Activated naive CD4-positive, alpha-beta T cell treated with anti-CD3 and anti-CD28 coated beads, Interleukin-2, amount 50 U/mL, for 24 hours (primary cell): Measurements from ENCODE around the gene SLC35D1.

ENCODE experiments used
- H3K27ac Mint-ChIP-seq: one replicate; pipeline ENCODE4 v1.8.0; 2021; ENCODE audit warnings: mild to moderate bottlenecking, mixed read lengths
- H3K27me3 Mint-ChIP-seq: one replicate; pipeline ENCODE4 v1.8.0; 2021; ENCODE audit warnings: mixed read lengths
- H3K36me3 Mint-ChIP-seq: one replicate; pipeline ENCODE4 v1.8.0; 2021; ENCODE audit warnings: mixed read lengths
- H3K4me1 Mint-ChIP-seq: one replicate; pipeline ENCODE4 v1.8.0; 2021; ENCODE audit warnings: mixed read lengths
- H3K4me3 Mint-ChIP-seq: one replicate; pipeline ENCODE4 v1.8.0; 2021; ENCODE audit warnings: mild to moderate bottlenecking, mixed read lengths
- H3K9me3 Mint-ChIP-seq: one replicate; pipeline ENCODE4 v1.8.0; 2021; ENCODE audit warnings: mixed read lengths

SLC35D1 gene

GRCh38 chr1:67059346-67059745 lies 5.4 kb upstream of the SLC35D1 start:
- Mint-ChIP-seq H3K36me3 (no peaks in the 10 kb centered on the region), H3K4me1 (peaks cover 7% of the 10 kb centered on the region), H3K9me3 (no peaks in the 10 kb centered on the region), H3K27ac (no peak overlapping the region), H3K27me3 (no peaks in the 10 kb centered on the region), H3K4me3 (no peak overlapping the region)

DNA sequence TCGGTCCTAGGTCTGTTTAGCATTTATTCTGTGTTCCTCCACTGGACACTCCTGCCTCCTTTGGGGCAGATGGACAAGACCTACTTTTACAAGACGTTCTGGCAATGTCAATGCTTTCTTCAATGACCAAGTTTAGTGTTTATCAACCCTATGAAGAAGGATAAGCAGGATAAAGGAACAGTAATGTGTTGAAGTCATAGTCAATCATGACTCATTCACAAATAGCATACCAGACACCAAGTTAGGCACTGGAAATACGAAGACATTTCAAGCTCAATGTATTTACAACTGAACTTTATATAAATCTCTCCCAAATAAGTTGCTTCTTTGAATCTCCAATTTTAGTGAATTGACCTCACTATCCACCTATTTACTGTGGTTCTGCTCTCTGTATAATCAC lies 4.8 kb upstream of the SLC35D1 start:
- H3K9me3 Mint-ChIP-seq, result no peaks in the 10 kb centered on the region

GRCh38 chr1:67058242-67058641 lies 4.3 kb upstream of the SLC35D1 start:
- H3K9me3 Mint-ChIP-seq, result no peaks in the 10 kb centered on the region
- H3K27me3 Mint-ChIP-seq, result no peaks in the 10 kb centered on the region
- peaks cover 1% of the 10 kb centered on the region for H3K36me3 Mint-ChIP-seq
- no peak overlapping the region for H3K27ac Mint-ChIP-seq
- peaks cover 8% of the 10 kb centered on the region for H3K4me1 Mint-ChIP-seq
- no peak overlapping the region for H3K4me3 Mint-ChIP-seq

More for the DNA sequence above, 4.8 kb upstream of the SLC35D1 start:
- Mint-ChIP-seq H3K4me3 (no peak overlapping the region), H3K4me1 (peaks cover 8% of the 10 kb centered on the region), H3K36me3 (peaks cover under 1% of the 10 kb centered on the region), H3K27me3 (no peaks in the 10 kb centered on the region), H3K27ac (no peak overlapping the region)

- Mint-ChIP-seq H3K36me3 (peaks cover 11% of the 10 kb centered on the region), H3K27me3 (no peaks in the 10 kb centered on the region), H3K4me3 (peak overlapping the region; percentile 93), H3K27ac (peak overlapping the region; percentile 88), H3K9me3 (no peaks in the 10 kb centered on the region), H3K4me1 (peaks cover 31% of the 10 kb centered on the region)
Observed at GRCh38 chr1:67053535-67053784, 488 bp downstream of the SLC35D1 start.

GRCh38 chr1:67052741-67053534 lies 1.0 kb downstream of the SLC35D1 start:
- H3K4me1 Mint-ChIP-seq, result peaks cover 31% of the 10 kb centered on the region
- no peaks in the 10 kb centered on the region for H3K9me3 Mint-ChIP-seq
- no peaks in the 10 kb centered on the region for H3K27me3 Mint-ChIP-seq
- peak overlapping the region; percentile 88 for H3K27ac Mint-ChIP-seq
- H3K36me3 Mint-ChIP-seq, result peaks cover 13% of the 10 kb centered on the region
- H3K4me3 Mint-ChIP-seq, result peak overlapping the region; percentile 93

DNA sequence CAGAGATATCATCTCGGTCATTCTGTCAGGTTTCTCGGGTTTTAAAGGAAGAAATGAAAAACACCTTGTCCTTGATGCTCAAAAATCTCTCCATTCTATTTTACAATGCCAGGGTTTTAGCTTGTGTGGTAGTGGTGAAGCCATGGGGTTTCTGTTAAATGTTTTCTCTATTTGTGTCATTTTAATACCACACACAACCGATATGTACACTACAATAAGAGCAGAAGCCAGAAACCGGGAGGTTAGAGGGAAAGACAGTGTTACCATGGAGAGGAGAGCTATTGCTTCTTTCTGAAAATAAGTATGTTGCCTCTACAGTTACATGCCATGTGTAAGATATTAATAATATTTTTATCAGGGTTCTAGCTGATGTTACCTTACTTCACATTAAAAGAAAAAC lies 2.8 kb downstream of the SLC35D1 start:
- H3K9me3 Mint-ChIP-seq, result no peaks in the 10 kb centered on the region
- no peak overlapping the region for H3K27ac Mint-ChIP-seq
- no peaks in the 10 kb centered on the region for H3K27me3 Mint-ChIP-seq
- no peak overlapping the region for H3K4me3 Mint-ChIP-seq
- H3K4me1 Mint-ChIP-seq, result peaks cover 31% of the 10 kb centered on the region
- peaks cover 19% of the 10 kb centered on the region for H3K36me3 Mint-ChIP-seq

DNA sequence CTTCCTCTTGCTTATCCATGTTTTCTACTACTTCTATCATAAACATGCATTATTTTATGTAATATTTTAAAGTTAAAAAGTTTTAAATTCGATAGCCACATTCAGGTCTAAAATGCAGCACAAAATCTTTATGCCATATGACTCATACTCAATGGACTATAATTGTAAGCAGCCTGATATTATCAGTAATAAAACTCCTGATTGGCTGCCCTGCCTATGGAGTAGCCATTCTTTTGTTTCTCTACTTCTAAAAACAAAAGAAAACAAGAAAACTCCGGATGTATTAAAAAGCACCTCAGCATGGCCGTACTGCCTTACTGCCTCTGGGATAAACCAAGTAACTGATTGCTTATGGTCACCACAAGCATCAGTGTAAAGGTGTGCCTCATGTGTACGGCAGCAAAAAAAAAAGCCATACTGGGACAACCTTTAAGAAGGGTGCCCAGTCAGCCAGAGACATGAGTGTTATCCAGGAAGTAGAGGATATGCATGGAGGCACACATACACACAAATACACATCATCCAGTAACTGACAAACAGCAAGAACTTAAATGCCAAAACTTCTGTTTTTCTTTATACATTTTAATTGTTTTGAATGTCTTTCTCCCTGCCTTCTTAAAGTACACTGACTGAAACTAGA lies 9.2 kb downstream of the SLC35D1 start:
- Mint-ChIP-seq H3K9me3 (no peaks in the 10 kb centered on the region), H3K27ac (no peak overlapping the region), H3K4me3 (no peak overlapping the region), H3K4me1 (peaks cover 13% of the 10 kb centered on the region), H3K36me3 (peaks cover 35% of the 10 kb centered on the region), H3K27me3 (no peaks in the 10 kb centered on the region)

DNA sequence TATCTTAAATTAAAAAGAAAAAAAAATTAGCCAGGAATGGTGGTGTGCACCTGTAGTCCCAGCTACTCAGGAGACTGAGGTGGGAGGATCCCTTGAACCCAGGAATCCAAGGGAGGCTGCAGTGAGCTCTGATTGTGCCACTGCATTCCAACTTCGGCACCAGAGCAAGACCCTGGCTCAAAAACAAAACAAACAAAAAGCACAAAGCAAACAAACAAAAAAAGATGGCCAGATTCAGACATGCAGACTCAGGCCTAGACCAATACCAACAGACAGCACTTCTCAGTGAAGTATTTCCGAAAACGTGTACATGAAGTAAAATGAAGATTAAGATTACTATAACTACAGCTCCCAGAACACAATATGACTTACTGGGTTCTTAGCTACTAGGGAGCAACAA lies 10.6 kb downstream of the SLC35D1 start:
- Mint-ChIP-seq H3K36me3 (peaks cover 35% of the 10 kb centered on the region), H3K27ac (no peak overlapping the region), H3K9me3 (no peaks in the 10 kb centered on the region), H3K4me1 (peaks cover 15% of the 10 kb centered on the region), H3K27me3 (no peaks in the 10 kb centered on the region), H3K4me3 (no peak overlapping the region)

GRCh38 chr1:67041841-67042503 lies 12.0 kb downstream of the SLC35D1 start:
- peaks cover 39% of the 10 kb centered on the region for H3K36me3 Mint-ChIP-seq
- no peak overlapping the region for H3K4me3 Mint-ChIP-seq
- no peaks in the 10 kb centered on the region for H3K27me3 Mint-ChIP-seq
- peaks cover under 1% of the 10 kb centered on the region for H3K9me3 Mint-ChIP-seq
- no peak overlapping the region for H3K27ac Mint-ChIP-seq
- H3K4me1 Mint-ChIP-seq, result peaks cover 24% of the 10 kb centered on the region

GRCh38 chr1:67040405-67040804 lies 13.5 kb downstream of the SLC35D1 start:
- Mint-ChIP-seq H3K36me3 (peaks cover 47% of the 10 kb centered on the region), H3K4me3 (no peak overlapping the region), H3K27ac (no peak overlapping the region), H3K27me3 (no peaks in the 10 kb centered on the region), H3K4me1 (peaks cover 28% of the 10 kb centered on the region), H3K9me3 (peaks cover 4% of the 10 kb centered on the region)

DNA sequence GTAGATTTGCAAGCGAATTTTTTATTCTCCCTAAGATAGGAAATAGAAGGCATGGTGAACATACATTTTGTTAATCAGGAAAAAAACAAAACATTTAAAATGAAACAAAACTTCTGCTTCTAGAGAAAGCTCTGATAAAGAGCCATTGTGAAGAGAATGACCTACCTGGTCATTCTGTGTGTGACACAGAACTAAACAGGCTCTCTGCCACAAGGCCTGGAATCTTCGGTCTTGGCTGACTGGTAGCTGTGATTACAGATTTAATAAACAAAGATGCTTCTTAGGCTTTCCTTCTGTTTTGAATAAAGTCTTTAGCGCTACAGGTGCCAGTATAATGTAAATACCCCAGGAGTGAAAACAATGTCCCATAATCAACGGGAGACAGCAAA lies 22.1 kb downstream of the SLC35D1 start:
- Mint-ChIP-seq H3K27me3 (no peaks in the 10 kb centered on the region), H3K36me3 (peaks cover 45% of the 10 kb centered on the region), H3K9me3 (peaks cover 3% of the 10 kb centered on the region), H3K4me1 (peaks cover 15% of the 10 kb centered on the region), H3K27ac (no peak overlapping the region), H3K4me3 (no peak overlapping the region)

DNA sequence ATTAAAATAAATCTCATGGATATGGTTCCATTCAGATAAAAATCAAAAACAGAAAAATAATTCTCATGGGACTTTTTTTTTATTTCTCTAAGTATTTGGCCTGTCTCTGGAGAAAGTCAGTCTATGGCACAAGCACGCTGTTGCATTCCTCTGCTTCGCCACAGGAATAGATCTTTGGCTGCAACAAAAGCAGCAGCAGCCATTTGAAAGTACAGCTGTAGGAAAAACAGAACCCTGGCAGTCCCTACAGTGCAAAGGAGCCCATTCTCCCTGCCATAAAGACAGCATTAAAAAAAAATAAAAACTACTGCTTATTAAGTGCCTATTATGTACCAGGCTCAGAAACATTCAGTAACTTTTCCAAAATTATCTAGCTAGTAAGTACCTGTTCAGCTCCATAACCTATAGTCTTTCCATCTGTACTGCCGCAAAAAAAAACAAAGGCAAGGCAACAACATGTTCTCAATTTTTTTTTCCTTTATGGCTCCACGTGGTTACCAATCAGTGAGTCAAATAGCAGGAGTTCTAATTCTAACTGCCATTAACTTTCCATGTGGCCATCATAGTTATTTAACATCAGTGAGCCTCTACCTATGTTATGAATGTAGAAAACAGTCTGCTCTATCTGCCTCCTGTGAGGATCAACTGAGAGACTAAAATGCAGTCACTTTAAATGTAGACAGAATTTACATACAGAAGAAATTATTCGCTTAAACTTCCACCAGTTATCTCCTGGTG lies 22.7 kb downstream of the SLC35D1 start:
- Mint-ChIP-seq H3K4me1 (peaks cover 13% of the 10 kb centered on the region), H3K9me3 (no peaks in the 10 kb centered on the region), H3K27ac (no peak overlapping the region), H3K4me3 (no peak overlapping the region), H3K27me3 (no peaks in the 10 kb centered on the region), H3K36me3 (peaks cover 39% of the 10 kb centered on the region)

GRCh38 chr1:67029472-67029871 lies 24.5 kb downstream of the SLC35D1 start:
- H3K27ac Mint-ChIP-seq, result no peak overlapping the region
- H3K4me3 Mint-ChIP-seq, result no peak overlapping the region
- peaks cover 36% of the 10 kb centered on the region for H3K36me3 Mint-ChIP-seq
- H3K27me3 Mint-ChIP-seq, result no peaks in the 10 kb centered on the region
- no peaks in the 10 kb centered on the region for H3K9me3 Mint-ChIP-seq
- H3K4me1 Mint-ChIP-seq, result peaks cover 13% of the 10 kb centered on the region

DNA sequence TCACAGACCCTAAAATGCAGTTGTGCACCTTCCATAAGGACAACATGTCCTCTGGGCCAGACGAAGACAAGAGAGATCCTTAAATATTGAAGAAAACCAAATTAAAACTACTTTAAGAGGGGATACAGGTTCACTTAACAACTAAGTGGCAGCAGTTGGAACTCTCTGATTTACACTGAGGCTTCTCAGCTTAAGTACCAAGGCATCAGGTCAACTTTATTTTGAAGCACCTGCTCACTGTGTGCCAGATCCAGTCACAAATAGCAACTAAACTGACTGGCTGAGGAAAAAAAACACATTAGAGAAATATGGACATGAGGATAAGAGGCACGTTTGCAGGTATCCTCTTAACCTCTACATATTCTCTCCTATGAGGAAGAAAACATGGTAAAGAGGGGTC lies 33.2 kb downstream of the SLC35D1 start:
- H3K36me3 Mint-ChIP-seq, result peaks cover 34% of the 10 kb centered on the region
- H3K27ac Mint-ChIP-seq, result peak overlapping the region; percentile 30
- no peaks in the 10 kb centered on the region for H3K27me3 Mint-ChIP-seq
- no peaks in the 10 kb centered on the region for H3K9me3 Mint-ChIP-seq
- no peak overlapping the region for H3K4me3 Mint-ChIP-seq
- no peaks in the 10 kb centered on the region for H3K4me1 Mint-ChIP-seq

DNA sequence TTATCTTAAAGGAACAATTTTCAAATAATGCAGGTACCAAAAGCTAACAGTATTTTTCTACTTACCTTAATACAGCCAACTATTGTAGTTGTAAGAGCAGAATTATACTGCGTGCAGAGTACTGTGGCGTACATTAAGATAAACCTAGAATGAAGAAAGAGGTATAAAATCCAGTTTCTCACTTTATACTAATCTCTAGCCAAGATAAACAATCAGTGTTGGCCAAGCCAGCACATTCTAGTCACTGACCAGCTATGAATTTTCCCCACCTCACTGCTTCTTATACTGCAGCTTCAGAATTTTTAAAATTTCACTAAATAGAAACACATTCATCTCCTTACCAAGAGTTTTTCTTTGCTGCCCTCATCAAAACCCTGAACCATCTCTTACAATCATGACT lies 33.6 kb downstream of the SLC35D1 start:
- H3K4me3 Mint-ChIP-seq, result no peak overlapping the region
- H3K27me3 Mint-ChIP-seq, result no peaks in the 10 kb centered on the region
- peaks cover 32% of the 10 kb centered on the region for H3K36me3 Mint-ChIP-seq
- H3K4me1 Mint-ChIP-seq, result no peaks in the 10 kb centered on the region
- H3K9me3 Mint-ChIP-seq, result no peaks in the 10 kb centered on the region
- H3K27ac Mint-ChIP-seq, result peak overlapping the region; percentile 30
